Skeletal muscle tissue (tissue), 4 donors: ENCODE results near the gene DISP1. TPM values are rescaled to one million over a fixed set of nuclear protein-coding genes. Genes with fewer than 3 reads are reported as not detected.

ENCODE experiments used
- H3K27ac ChIP-seq: one replicate; pipeline ENCODE4 v1.7.0; 2013; ENCODE audit warnings: mild to moderate bottlenecking, low read depth, low read length, inconsistent platforms
- H3K27me3 ChIP-seq, 3 donors: one replicate each; pipeline ENCODE4 v1.7.0; 2013; ENCODE audit warnings: low read length in 3 of 3; ENCODE audit not compliant: control insufficient read depth in 3 of 3, insufficient read depth in 3 of 3
- H3K36me3 ChIP-seq, 3 donors: one replicate each; pipeline ENCODE4 v1.7.0; 2013; ENCODE audit warnings: low read length in 3 of 3; ENCODE audit not compliant: control insufficient read depth in 3 of 3, insufficient read depth in 3 of 3
- H3K4me1 ChIP-seq, 3 donors: one replicate each; pipeline ENCODE4 v1.7.0; 2013; ENCODE audit warnings: low read length in 3 of 3, mild to moderate bottlenecking in 3 of 3; ENCODE audit not compliant: control insufficient read depth in 3 of 3, insufficient read depth in 3 of 3
- H3K4me3 ChIP-seq, 3 donors: one replicate each; pipeline ENCODE4 v1.7.0; 2013; ENCODE audit warnings: low read length in 3 of 3
- H3K9ac ChIP-seq, 3 donors: one replicate each; pipeline ENCODE4 v1.7.0; 2013; ENCODE audit warnings: low read length in 3 of 3, mild to moderate bottlenecking in 3 of 3, moderate library complexity in 2 of 3, low read depth in 1 of 3
- H3K9me3 ChIP-seq, 3 donors: one replicate each; pipeline ENCODE4 v1.7.0; 2013; ENCODE audit warnings: low read length in 3 of 3; ENCODE audit not compliant: control insufficient read depth in 3 of 3
- total RNA-seq: library from RNA; depleted of rRNA; stranded (reverse); fragments of >200 nt; gene quantifications from one replicate; pipeline ENCODE4 v1.2.3, GENCODE V29; 2014
- donor health status: Osteomylitis.

The DISP1 gene
- total RNA-seq, 1 donor from 2014 or later: 7.3 TPM

DNA sequence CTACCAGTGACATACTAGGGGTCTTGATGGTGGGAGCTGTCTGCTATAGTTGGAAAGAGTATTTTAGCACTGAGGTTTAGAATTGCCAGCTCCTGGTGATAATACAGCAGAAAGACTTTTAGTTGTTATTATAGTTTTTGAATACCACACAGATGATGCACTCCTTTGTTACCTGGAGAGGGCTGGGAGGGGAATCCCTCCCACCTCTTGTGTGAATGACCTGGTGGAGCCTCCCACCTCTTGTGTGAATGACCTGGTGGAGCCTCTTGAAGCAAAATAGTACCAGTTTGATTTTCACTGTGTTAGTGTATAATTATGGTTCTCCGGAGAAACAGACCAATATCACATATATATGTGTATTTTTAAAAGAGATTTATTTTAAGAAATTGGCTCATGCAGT is 3.3 kb downstream of the DISP1 start:
- H3K9ac ChIP-seq: no peak overlapping the region
- no peak overlapping the region for H3K4me3 ChIP-seq
- H3K27ac ChIP-seq: no peak overlapping the region
- peaks cover 7 to 14% (median 11%) of the 10 kb centered on the region in 3 donors for H3K4me1 ChIP-seq
- H3K27me3 ChIP-seq: no peaks in the 10 kb centered on the region
- no peaks in the 10 kb centered on the region for H3K36me3 ChIP-seq
- no peaks in the 10 kb centered on the region for H3K9me3 ChIP-seq

DNA sequence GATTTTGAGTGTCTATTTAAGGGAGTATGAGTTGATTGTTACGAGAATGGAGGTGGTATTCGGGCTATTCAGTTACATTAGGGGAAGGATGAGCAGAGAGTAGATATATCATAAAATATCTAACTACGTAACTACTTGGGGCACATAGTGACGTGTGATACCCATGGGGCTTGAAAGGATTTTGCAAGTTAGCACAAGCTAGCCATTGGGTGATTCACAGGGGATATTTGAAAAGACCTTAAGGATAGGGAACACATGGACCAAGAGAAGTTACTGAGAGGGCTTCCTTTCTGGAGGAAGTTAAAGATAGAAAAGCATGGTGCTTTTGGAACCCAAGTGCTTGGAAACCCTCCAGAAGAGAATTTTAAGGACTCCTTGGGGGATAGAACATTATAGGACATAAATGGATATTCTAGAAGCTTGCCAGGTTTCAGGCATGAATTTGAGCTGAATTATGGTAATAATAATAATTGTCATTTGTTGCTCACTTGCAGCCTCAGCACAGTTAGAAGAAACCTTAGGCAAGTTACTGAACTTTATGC is 5.4 kb downstream of the DISP1 start:
- no peaks in the 10 kb centered on the region for H3K36me3 ChIP-seq
- H3K27ac ChIP-seq: no peak overlapping the region
- no peak overlapping the region for H3K4me3 ChIP-seq
- H3K9me3 ChIP-seq: no peaks in the 10 kb centered on the region
- H3K4me1 ChIP-seq: peaks cover 4 to 9% (median 4%) of the 10 kb centered on the region in 3 donors
- H3K27me3 ChIP-seq: no peaks in the 10 kb centered on the region
- no peak overlapping the region for H3K9ac ChIP-seq

DNA sequence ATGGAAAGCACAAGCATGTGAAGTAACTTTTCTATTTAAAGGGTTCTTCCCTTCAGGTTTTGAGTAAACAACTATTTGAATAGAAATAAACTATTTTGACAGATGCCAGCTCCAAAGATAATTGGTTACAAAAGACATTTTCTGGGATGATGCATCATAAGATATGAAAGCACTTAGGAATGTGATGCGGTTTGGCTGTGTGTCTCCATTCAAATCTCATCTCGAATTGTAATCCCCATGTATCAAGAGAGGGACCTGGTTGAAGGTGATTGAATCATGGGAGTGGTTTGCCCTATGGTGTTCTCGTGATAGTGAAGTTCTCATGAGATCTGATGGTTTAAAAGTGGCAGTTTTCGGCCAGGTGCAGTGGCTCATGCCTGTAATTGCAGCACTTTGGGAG is 6.4 kb downstream of the DISP1 start:
- H3K9me3 ChIP-seq: no peaks in the 10 kb centered on the region
- no peak overlapping the region for H3K27ac ChIP-seq
- H3K9ac ChIP-seq: no peak overlapping the region
- H3K4me3 ChIP-seq: no peak overlapping the region
- no peaks in the 10 kb centered on the region for H3K27me3 ChIP-seq
- no peaks in the 10 kb centered on the region for H3K36me3 ChIP-seq
- H3K4me1 ChIP-seq: peaks cover 0 to 4% (median under 1%) of the 10 kb centered on the region in 3 donors

DNA sequence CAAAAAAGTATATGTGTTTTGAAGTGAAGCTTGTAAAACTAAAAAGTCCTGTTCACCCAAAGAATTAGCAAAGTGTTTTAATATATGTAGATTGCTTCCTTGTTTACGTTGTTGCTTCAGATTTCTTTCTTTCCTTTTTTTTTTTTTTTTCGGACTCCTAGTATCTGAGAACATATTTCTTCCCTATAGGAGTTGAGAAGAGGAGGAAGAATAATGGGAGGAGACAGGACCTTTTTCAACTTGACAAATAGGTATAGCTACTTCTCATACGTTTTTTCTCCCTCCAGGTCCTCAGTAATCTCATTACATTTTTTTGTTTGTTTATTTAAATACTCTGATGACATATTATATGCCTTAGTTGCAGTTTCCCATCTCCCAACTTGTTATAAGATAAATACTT is 8.9 kb downstream of the DISP1 start:
- H3K9ac ChIP-seq: no peak overlapping the region
- H3K27me3 ChIP-seq: no peaks in the 10 kb centered on the region
- H3K36me3 ChIP-seq: no peaks in the 10 kb centered on the region
- no peaks in the 10 kb centered on the region for H3K4me1 ChIP-seq
- H3K27ac ChIP-seq: no peak overlapping the region
- no peaks in the 10 kb centered on the region for H3K9me3 ChIP-seq
- no peak overlapping the region for H3K4me3 ChIP-seq

DNA sequence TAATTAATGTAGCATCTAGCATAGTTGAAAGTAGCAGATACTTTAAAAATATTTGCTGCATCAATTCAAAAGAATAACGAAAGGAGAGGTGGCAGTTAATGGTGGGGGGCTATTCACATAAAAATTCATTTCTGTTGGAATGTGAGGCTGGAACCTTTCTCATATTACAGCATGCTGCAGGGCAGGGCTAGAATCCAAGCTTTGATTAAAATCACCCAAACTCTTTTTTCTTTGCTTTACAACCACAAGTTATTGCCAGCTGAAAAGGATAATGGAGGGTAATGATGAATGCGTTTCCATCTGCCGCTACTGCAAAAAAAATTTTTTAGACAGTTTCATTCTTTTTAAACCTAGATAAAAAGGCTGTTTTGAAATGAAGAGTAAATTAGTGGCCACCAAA is 9.8 kb downstream of the DISP1 start:
- H3K4me1 ChIP-seq: no peaks in the 10 kb centered on the region
- H3K27ac ChIP-seq: no peak overlapping the region
- no peaks in the 10 kb centered on the region for H3K9me3 ChIP-seq
- H3K9ac ChIP-seq: no peak overlapping the region
- H3K4me3 ChIP-seq: no peak overlapping the region
- H3K27me3 ChIP-seq: no peaks in the 10 kb centered on the region
- no peaks in the 10 kb centered on the region for H3K36me3 ChIP-seq

DNA sequence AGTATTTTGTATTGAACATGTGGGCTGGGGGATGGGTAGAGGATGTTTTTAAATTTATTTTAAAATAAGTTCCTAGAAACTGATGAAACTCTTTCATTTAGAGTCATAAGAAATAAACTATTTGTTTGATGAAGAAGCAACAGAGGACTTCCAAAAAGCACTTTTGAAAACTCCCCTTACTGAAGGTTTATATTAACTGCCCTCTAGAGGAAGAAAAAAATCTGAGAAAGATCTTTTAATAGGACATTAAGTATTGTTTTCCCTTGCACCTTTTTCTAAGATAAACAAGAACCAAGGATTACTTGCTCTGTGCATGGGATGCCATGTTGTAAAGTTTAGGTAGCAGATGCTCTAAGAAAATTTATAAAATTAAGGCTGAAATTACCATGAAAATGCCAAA is 14.1 kb downstream of the DISP1 start:
- Histone ChIP-seq H3K9ac (no peak overlapping the region), H3K27ac (no peak overlapping the region), H3K27me3 (no peaks in the 10 kb centered on the region), H3K4me1 (no peaks in the 10 kb centered on the region), H3K4me3 (no peak overlapping the region), H3K36me3 (no peaks in the 10 kb centered on the region), H3K9me3 (no peaks in the 10 kb centered on the region)

DNA sequence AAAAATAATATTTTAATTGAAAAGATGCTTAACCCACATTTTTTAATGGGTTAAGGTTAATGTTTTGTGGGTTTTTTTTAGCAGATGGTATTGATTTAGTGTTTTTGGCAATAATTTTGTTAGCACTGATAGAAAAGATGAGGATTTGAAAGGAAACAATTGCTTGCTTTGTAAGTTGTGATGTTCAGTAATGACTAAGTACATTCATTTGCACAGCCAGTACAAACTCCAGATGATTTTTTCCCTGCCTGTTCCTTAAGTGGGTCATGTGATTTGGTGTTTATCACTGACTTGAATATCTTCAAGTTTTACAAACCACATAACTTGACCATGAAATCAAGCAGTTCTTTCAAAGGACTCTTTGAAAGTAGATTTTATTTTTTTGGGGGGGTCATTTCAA is 15.0 kb downstream of the DISP1 start:
- H3K27ac ChIP-seq: no peak overlapping the region

DNA sequence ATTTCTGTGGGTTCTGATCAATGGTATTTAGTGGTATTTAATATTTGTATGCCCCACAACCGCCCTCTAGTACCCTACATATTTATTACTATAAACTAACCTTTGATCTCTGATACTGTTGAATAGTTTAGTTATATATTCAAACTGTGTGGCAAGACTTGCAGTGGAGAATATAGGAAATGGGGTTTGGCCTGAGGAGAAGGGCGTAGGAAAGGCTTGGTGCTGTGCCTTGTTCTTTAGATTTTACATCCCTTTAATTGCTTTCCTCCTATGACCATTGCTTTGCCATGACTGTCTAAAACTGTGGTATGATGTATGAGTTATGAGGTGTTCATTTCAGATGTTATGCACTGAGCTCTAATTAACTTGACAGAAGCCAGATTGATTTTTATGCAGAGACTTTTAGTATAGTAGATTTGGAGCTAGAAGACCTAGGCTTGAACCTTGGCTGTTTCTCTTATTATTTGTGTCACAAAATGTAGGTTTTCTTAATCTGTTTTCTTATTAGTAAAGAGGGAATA is 18.6 kb downstream of the DISP1 start:
- H3K9me3 ChIP-seq: no peaks in the 10 kb centered on the region
- no peaks in the 10 kb centered on the region for H3K27me3 ChIP-seq
- H3K27ac ChIP-seq: no peak overlapping the region
- no peak overlapping the region for H3K9ac ChIP-seq
- H3K4me1 ChIP-seq: no peaks in the 10 kb centered on the region
- H3K4me3 ChIP-seq: no peak overlapping the region
- no peaks in the 10 kb centered on the region for H3K36me3 ChIP-seq

More for the DNA sequence above, 15.0 kb downstream of the DISP1 start:
- no peak overlapping the region for H3K4me3 ChIP-seq
- no peaks in the 10 kb centered on the region for H3K27me3 ChIP-seq
- H3K9me3 ChIP-seq: no peaks in the 10 kb centered on the region
- no peak overlapping the region for H3K9ac ChIP-seq
- H3K36me3 ChIP-seq: no peaks in the 10 kb centered on the region
- H3K4me1 ChIP-seq: no peaks in the 10 kb centered on the region

DNA sequence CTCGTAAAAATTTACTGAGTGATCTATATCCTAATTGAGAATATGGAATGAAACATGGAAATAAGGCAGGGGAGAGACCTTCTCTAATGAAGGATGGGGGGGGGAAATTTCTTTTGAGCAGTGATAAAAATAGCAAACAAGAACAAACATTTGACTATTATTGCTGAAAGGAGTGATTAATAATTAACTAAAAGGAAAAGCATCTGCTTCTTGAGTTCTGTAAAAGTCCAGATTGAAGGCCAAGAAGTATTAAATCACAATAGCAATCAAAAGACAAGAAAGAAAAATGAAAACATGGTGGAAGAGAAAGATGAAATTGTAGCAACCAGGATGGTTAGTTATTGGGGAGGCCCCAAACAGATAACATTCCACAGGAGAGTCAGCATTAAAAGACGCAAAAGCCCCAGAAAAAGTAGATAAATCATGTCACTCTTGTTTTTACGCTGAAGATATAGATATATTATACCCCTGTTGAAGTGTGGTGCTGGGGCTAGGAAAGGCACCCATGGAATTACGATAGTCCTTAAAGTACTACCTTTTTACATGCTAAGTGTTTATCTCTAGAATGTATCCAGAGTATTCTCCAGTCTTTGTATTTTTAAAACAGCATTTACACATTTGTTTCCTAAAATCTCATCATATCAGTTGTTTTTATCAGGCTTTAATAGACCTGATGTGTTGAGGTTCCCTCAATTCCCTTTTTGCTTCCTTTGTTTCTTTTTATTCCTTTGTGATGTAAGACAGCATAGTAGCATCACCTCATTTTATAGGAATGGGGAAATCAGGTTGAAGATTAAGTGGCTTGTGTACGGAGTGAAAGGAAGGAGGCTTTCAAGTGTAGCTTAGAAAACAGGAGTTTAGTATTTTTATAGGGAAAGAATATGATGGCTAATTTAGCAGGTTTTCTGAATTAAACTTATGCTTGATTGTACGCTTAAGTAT is 28.9 kb downstream of the DISP1 start:
- H3K27ac ChIP-seq: no peak overlapping the region
- H3K36me3 ChIP-seq: no peaks in the 10 kb centered on the region
- H3K27me3 ChIP-seq: no peaks in the 10 kb centered on the region
- no peaks in the 10 kb centered on the region for H3K9me3 ChIP-seq
- H3K4me3 ChIP-seq: no peak overlapping the region
- H3K4me1 ChIP-seq: no peaks in the 10 kb centered on the region
- H3K9ac ChIP-seq: no peak overlapping the region

DNA sequence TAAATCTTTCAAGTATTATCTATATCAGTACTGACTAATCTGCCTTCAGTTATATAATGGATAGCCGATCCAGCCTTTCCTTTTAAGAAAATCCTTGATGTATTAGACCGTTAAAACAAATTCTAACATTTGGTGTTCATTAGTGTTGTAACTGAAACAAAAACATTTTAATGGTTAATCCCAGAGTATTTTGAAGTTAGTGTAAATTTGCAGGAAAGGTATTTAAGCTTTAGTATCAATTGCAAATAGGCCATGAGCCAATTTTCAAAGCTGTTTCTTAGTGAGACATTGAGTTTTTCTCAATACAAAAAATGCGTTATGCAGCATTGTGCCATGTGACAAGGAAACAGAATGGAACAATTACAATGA is 29.6 kb downstream of the DISP1 start:
- H3K9ac ChIP-seq: no peak overlapping the region
- H3K4me3 ChIP-seq: no peak overlapping the region
- no peak overlapping the region for H3K27ac ChIP-seq
- H3K36me3 ChIP-seq: no peaks in the 10 kb centered on the region
- no peaks in the 10 kb centered on the region for H3K4me1 ChIP-seq
- no peaks in the 10 kb centered on the region for H3K27me3 ChIP-seq
- H3K9me3 ChIP-seq: no peaks in the 10 kb centered on the region
